Hepatocyte (in vitro differentiated cells): ENCODE results near the gene RFFL. TPM values are rescaled to one million over a fixed set of nuclear protein-coding genes. Genes with fewer than 3 reads are reported as not detected.

Experiments
- DNase-seq: peaks from one replicate; pipeline ENCODE4 v3.0.0-alpha.2; 2016; ENCODE audit warnings: low spot score
- H2AFZ ChIP-seq: fragments of 200-600 bp; sonication (generic); 2 replicates; pipeline ENCODE4 v1.6.0; 2016; ENCODE audit warnings: antibody characterized with exemption, mild to moderate bottlenecking
- H3K27ac ChIP-seq: fragments of 200-600 bp; sonication (generic); 2 replicates; pipeline ENCODE4 v1.5.1; 2016; ENCODE audit warnings: mild to moderate bottlenecking
- H3K27me3 ChIP-seq: fragments of 200-600 bp; sonication (generic); 2 replicates; pipeline ENCODE4 v1.6.1; 2016
- H3K36me3 ChIP-seq: fragments of 200-600 bp; sonication (generic); replicated peaks from 2 replicates; pipeline ENCODE4 v1.5.1; 2016; ENCODE audit warnings: low read depth; ENCODE audit not compliant: insufficient read depth
- H3K4me1 ChIP-seq: fragments of 200-600 bp; sonication (generic); 2 replicates; pipeline ENCODE4 v1.5.1; 2016; ENCODE audit warnings: mild to moderate bottlenecking, moderate library complexity; ENCODE audit not compliant: insufficient read depth
- H3K4me2 ChIP-seq: fragments of 200-600 bp; sonication (generic); 2 replicates; pipeline ENCODE4 v1.6.0; 2016
- H3K4me3 ChIP-seq: fragments of 200-600 bp; sonication (generic); 2 replicates; pipeline ENCODE4 v1.5.1; 2016; ENCODE audit warnings: mild to moderate bottlenecking
- H3K79me2 ChIP-seq: fragments of 200-600 bp; sonication (generic); 2 replicates; pipeline ENCODE4 v1.6.0; 2017; ENCODE audit warnings: mild to moderate bottlenecking
- H3K9me2 ChIP-seq: fragments of 200-600 bp; sonication (generic); replicated peaks from 2 replicates; pipeline ENCODE4 v1.6.0; 2017; ENCODE audit warnings: mild to moderate bottlenecking; ENCODE audit not compliant: insufficient read depth
- H3K9me3 ChIP-seq: fragments of 200-600 bp; sonication (generic); 2 replicates; pipeline ENCODE4 v1.5.1; 2016; ENCODE audit warnings: low read depth, mild to moderate bottlenecking
- H4K20me1 ChIP-seq: fragments of 200-600 bp; sonication (generic); 2 replicates; pipeline ENCODE4 v1.6.0; 2016; ENCODE audit warnings: mild to moderate bottlenecking; ENCODE audit not compliant: insufficient read depth, poor library complexity, severe bottlenecking
- CTCF ChIP-seq: fragments of 200-600 bp; sonication (generic); IDR thresholded peaks from 2 replicates; pipeline ENCODE4 v1.5.1; 2016; ENCODE audit warnings: antibody characterized with exemption, mild to moderate bottlenecking; ENCODE audit not compliant: poor library complexity
- EZH2 ChIP-seq: fragments of 200-600 bp; sonication (generic); IDR thresholded peaks from 2 replicates; pipeline ENCODE4 v1.6.1; 2016; ENCODE audit warnings: antibody characterized with exemption, mild to moderate bottlenecking, borderline replicate concordance
- EZH2phosphoT487 ChIP-seq: fragments of 200-600 bp; sonication (generic); IDR thresholded peaks from one replicate; pipeline ENCODE4 v1.6.1; 2018; ENCODE audit warnings: antibody characterized with exemption, mild to moderate bottlenecking, low read depth, moderate library complexity; ENCODE audit not compliant: unreplicated experiment, severe bottlenecking
- WGBS: methylation state at CpG from one replicate; pipeline ENCODE4 v1.1.6; 2016; ENCODE audit warnings: low lambda C conversion rate; ENCODE audit errors: missing lambda C conversion rate; 5-methylcytosine and 5-hydroxymethylcytosine counted together
- polyA plus RNA-seq: library from polyadenylated mRNA; unstranded; fragments of >200 nt; fragmentation: Nextera tagmentation; extraction: Ambion mirVana; gene quantifications from 2 replicates; pipeline ENCODE4 v1.2.1, GENCODE V29; 2016
- total RNA-seq: library from RNA; depleted of rRNA; stranded (reverse); fragments of >200 nt; gene quantifications from 2 replicates; pipeline ENCODE4 v1.2.3, GENCODE V29; 2014

RFFL gene
- total and polyA plus RNA-seq, 2 experiments from 2014 or later: 12.9 to 22.7 TPM

GRCh38 chr17:34980681-34981537 is 82.6 kb downstream of the RFFL start:
- H3K4me1 ChIP-seq: peaks cover 15% of the 10 kb centered on the region
- TF ChIP-seq EZH2phosphoT487 (no peak), EZH2 (no peak), CTCF (peak; percentile 37)
- peaks cover 34% of the 10 kb centered on the region for H3K79me2 ChIP-seq
- H3K36me3 ChIP-seq: no peaks in the 10 kb centered on the region
- H3K9me3 ChIP-seq: no peaks in the 10 kb centered on the region
- no peaks in the 10 kb centered on the region for H3K27me3 ChIP-seq
- peak overlapping the region; percentile 83 for H2AFZ ChIP-seq
- WGBS: under 1% methylated on average over 47 of the region's 69 CpGs
- H3K9me2 ChIP-seq: no peaks in the 10 kb centered on the region
- no peaks in the 10 kb centered on the region for H4K20me1 ChIP-seq
- peak overlapping the region; percentile 41 for H3K4me3 ChIP-seq
- H3K4me2 ChIP-seq: peak overlapping the region; percentile 87
- H3K27ac ChIP-seq: peak overlapping the region; percentile 100
- peak; percentile 87 for DNase-seq

DNA sequence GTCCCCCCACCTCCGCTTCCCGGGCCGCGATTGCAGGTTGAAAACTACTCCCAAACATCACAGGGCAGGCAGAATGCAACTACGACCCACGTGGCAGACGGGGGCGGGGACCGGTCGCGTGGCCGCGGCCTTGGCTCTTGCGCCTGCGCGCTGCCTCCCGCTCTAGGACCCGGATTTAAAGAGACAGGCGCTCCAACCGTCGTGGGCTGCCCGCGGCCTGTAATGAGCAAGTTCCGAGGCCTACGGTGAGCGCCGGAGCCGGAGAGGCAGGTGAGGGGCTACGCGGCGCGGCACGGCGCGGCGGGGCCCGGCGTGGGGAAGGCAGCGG is 83.2 kb downstream of the RFFL start, which contains the start of gene LIG3:
LIG3 (plus strand) TSS at position 160 of the 328 bp plus-strand sequence. CDS start 2,494 bp downstream, outside the sequence.
- WGBS: 0% methylated on average over 20 of the region's 39 CpGs
- Histone ChIP-seq H3K4me1 (peaks cover 15% of the 10 kb centered on the region), H3K9me3 (no peaks in the 10 kb centered on the region), H2AFZ (peak within 1 kb of the TSS; percentile 83), H3K4me2 (peak within 1 kb of the TSS; percentile 87), H3K79me2 (peaks cover 34% of the 10 kb centered on the region), H3K4me3 (peak within 1 kb of the TSS; percentile 41), H3K27me3 (no peaks in the 10 kb centered on the region), H3K36me3 (no peaks in the 10 kb centered on the region), H4K20me1 (no peaks in the 10 kb centered on the region), H3K9me2 (no peaks in the 10 kb centered on the region), H3K27ac (peak within 1 kb of the TSS; percentile 100)
- DNase-seq: peak; percentile 97
- TF ChIP-seq CTCF (no peak), EZH2phosphoT487 (no peak), EZH2 (no peak)

DNA sequence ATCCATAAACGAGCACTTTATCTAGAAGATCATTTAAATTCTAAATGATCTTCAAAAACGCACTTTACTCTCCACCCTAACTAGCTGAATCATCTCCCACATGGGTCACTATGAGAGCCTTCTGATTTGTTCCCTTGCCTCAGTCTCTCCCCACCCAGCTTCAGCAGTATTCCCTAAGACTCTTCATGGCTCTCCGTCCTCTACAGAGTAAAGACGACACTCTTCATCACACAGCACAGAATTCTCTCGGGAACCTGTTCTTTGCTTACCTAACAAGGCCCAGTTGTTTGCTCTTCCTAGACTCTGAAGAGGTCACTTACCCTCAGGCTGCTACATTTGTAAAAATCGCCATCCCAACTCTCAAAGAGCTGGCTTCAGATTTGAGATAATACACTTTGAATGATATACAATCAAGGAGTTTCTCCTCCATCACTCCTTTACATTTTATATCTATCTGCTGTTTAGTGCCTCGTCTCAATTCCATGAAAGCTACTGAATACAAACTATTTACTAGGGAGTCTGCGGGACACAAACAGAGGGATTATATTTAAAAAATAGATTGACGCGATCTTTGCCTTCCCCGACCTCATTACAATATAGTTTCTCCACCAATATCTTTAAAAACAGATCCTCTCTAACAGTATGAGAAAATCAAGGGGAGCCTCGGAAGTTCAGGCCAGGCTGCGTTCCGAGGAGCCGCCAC is 83.7 kb downstream of the RFFL start:
- no peaks in the 10 kb centered on the region for H3K9me3 ChIP-seq
- H2AFZ ChIP-seq: peak overlapping the region; percentile 83
- WGBS: 25% methylated on average over 15 of the region's 15 CpGs
- H3K27me3 ChIP-seq: no peaks in the 10 kb centered on the region
- H4K20me1 ChIP-seq: no peaks in the 10 kb centered on the region
- H3K4me1 ChIP-seq: peaks cover 15% of the 10 kb centered on the region
- peaks cover 29% of the 10 kb centered on the region for H3K79me2 ChIP-seq
- peak overlapping the region; percentile 41 for H3K4me3 ChIP-seq
- H3K9me2 ChIP-seq: no peaks in the 10 kb centered on the region
- no peak for TF ChIP-seq EZH2
- no peak for TF ChIP-seq CTCF
- no peak for TF ChIP-seq EZH2phosphoT487
- peak overlapping the region; percentile 100 for H3K27ac ChIP-seq
- DNase-seq: no peak
- H3K4me2 ChIP-seq: peak overlapping the region; percentile 87
- no peaks in the 10 kb centered on the region for H3K36me3 ChIP-seq
